MM.1S (cell line): ENCODE results near the gene CEP128.

Experiments
- DNase-seq: peaks from one replicate; pipeline ENCODE4 v3.0.0-alpha.2; 2015
- H2AFZ ChIP-seq: fragments of 300-600 bp; sonication (generic); 2 replicates; pipeline ENCODE4 v1.6.0; 2016; ENCODE audit warnings: antibody characterized with exemption, low read length
- H3F3A ChIP-seq: fragments of 300-600 bp; sonication (generic); 2 replicates; pipeline ENCODE4 v1.6.1; 2016; ENCODE audit warnings: mild to moderate bottlenecking, antibody characterized with exemption, low read length, moderate library complexity, mixed read lengths; ENCODE audit not compliant: insufficient read depth
- H3K27ac ChIP-seq: fragments of 300-600 bp; sonication (generic); 2 replicates; pipeline ENCODE4 v1.5.1; 2016; ENCODE audit warnings: mild to moderate bottlenecking, low read length
- H3K27me3 ChIP-seq: fragments of 300-600 bp; sonication (generic); replicated peaks from 2 replicates; pipeline ENCODE4 v1.6.0; 2016; ENCODE audit warnings: low read length; ENCODE audit not compliant: insufficient read depth
- H3K36me3 ChIP-seq: fragments of 300-600 bp; sonication (generic); replicated peaks from 2 replicates; pipeline ENCODE4 v1.6.1; 2016; ENCODE audit warnings: mild to moderate bottlenecking, low read length, mixed read lengths; ENCODE audit not compliant: insufficient read depth
- H3K4me1 ChIP-seq: fragments of 300-600 bp; sonication (generic); 2 replicates; pipeline ENCODE4 v1.6.1; 2016; ENCODE audit warnings: low read length, mixed read lengths
- H3K4me2 ChIP-seq: fragments of 300-600 bp; sonication (generic); 2 replicates; pipeline ENCODE4 v1.6.0; 2016; ENCODE audit warnings: low read depth, low read length
- H3K4me3 ChIP-seq: fragments of 300-600 bp; sonication (generic); 2 replicates; pipeline ENCODE4 v1.5.1; 2016; ENCODE audit warnings: low read length, mixed read lengths
- H3K79me2 ChIP-seq: fragments of 300-600 bp; sonication (generic); 2 replicates; pipeline ENCODE4 v1.6.1; 2016; ENCODE audit warnings: mixed run types, low read length, mixed read lengths
- H3K9ac ChIP-seq: fragments of 300-600 bp; sonication (generic); 2 replicates; pipeline ENCODE4 v1.6.1; 2016; ENCODE audit warnings: low read length, mixed read lengths
- H3K9me2 ChIP-seq: fragments of 300-600 bp; sonication (generic); replicated peaks from 2 replicates; pipeline ENCODE4 v1.6.1; 2016; ENCODE audit warnings: mild to moderate bottlenecking, low read length, mixed read lengths; ENCODE audit not compliant: insufficient read depth
- H3K9me3 ChIP-seq: fragments of 300-600 bp; sonication (generic); replicated peaks from 2 replicates; pipeline ENCODE4 v1.6.1; 2016; ENCODE audit warnings: mild to moderate bottlenecking, low read length, mixed read lengths; ENCODE audit not compliant: insufficient read depth
- H4K20me1 ChIP-seq: fragments of 300-600 bp; sonication (generic); 2 replicates; pipeline ENCODE4 v1.6.1; 2016; ENCODE audit warnings: mild to moderate bottlenecking, low read length, moderate library complexity, mixed read lengths; ENCODE audit not compliant: insufficient read depth
- CTCF ChIP-seq: fragments of 300-600 bp; sonication (generic); IDR thresholded peaks from 2 replicates; pipeline ENCODE4 v1.5.1; 2016; ENCODE audit warnings: antibody characterized with exemption, low read length, mixed read lengths
- EZH2 ChIP-seq: fragments of 300-600 bp; sonication (generic); optimal IDR thresholded peaks from 2 replicates; pipeline ENCODE3; 2017; ENCODE audit warnings: low read depth, mild to moderate bottlenecking, antibody characterized with exemption, low read length, mixed read lengths
- EZH2phosphoT487 ChIP-seq: fragments of 300-600 bp; sonication (generic); IDR thresholded peaks from 2 replicates; pipeline ENCODE4 v1.6.1; 2018; ENCODE audit warnings: antibody characterized with exemption, low read length

Gene CEP128

GRCh38 chr14:80957613-80958012 lies 16.1 kb upstream of the CEP128 start:
- Histone ChIP-seq H3K9me3 (no peaks in the 10 kb centered on the region), H3K27me3 (no peaks in the 10 kb centered on the region), H3K9ac (no peak overlapping the region), H4K20me1 (no peaks in the 10 kb centered on the region), H3F3A (peaks cover 16% of the 10 kb centered on the region), H3K27ac (no peak overlapping the region), H3K4me3 (no peak overlapping the region), H3K4me1 (peaks cover 56% of the 10 kb centered on the region), H2AFZ (no peak overlapping the region), H3K9me2 (no peaks in the 10 kb centered on the region), H3K36me3 (no peaks in the 10 kb centered on the region), H3K4me2 (no peak overlapping the region), H3K79me2 (no peaks in the 10 kb centered on the region)
- DNase-seq = no peak
- TF ChIP-seq EZH2 (no peak), EZH2phosphoT487 (no peak), CTCF (no peak)

GRCh38 chr14:80956922-80957321 lies 15.4 kb upstream of the CEP128 start:
- TF ChIP-seq CTCF (no peak), EZH2 (no peak), EZH2phosphoT487 (no peak)
- Histone ChIP-seq H3K27ac (no peak overlapping the region), H3K9ac (no peak overlapping the region), H3K4me3 (no peak overlapping the region), H3K4me1 (peaks cover 56% of the 10 kb centered on the region), H3K9me3 (no peaks in the 10 kb centered on the region), H3K9me2 (no peaks in the 10 kb centered on the region), H2AFZ (no peak overlapping the region), H3K27me3 (no peaks in the 10 kb centered on the region), H3F3A (peaks cover 16% of the 10 kb centered on the region), H4K20me1 (no peaks in the 10 kb centered on the region), H3K36me3 (no peaks in the 10 kb centered on the region), H3K79me2 (no peaks in the 10 kb centered on the region), H3K4me2 (no peak overlapping the region)
- no peak for DNase-seq

GRCh38 chr14:80956102-80956501 lies 14.6 kb upstream of the CEP128 start:
- H3K79me2 ChIP-seq = no peaks in the 10 kb centered on the region
- H3K9me3 ChIP-seq = no peaks in the 10 kb centered on the region
- H3K4me2 ChIP-seq = no peak overlapping the region
- peaks cover 16% of the 10 kb centered on the region for H3F3A ChIP-seq
- H3K9ac ChIP-seq = no peak overlapping the region
- TF ChIP-seq EZH2phosphoT487 = no peak
- TF ChIP-seq CTCF = no peak
- no peak for TF ChIP-seq EZH2
- no peak overlapping the region for H2AFZ ChIP-seq
- H3K9me2 ChIP-seq = no peaks in the 10 kb centered on the region
- no peak overlapping the region for H3K4me3 ChIP-seq
- peaks cover 53% of the 10 kb centered on the region for H3K4me1 ChIP-seq
- H3K36me3 ChIP-seq = no peaks in the 10 kb centered on the region
- no peaks in the 10 kb centered on the region for H3K27me3 ChIP-seq
- DNase-seq = no peak
- H3K27ac ChIP-seq = no peak overlapping the region
- H4K20me1 ChIP-seq = no peaks in the 10 kb centered on the region
